ENCODE data around the gene AQP12A.
"Not testable (repeated sequence)": the region's sequence is repeated elsewhere in the genome, so short reads cannot be mapped to it uniquely, and the experiment has no call there.

The AQP12A gene, protein sequence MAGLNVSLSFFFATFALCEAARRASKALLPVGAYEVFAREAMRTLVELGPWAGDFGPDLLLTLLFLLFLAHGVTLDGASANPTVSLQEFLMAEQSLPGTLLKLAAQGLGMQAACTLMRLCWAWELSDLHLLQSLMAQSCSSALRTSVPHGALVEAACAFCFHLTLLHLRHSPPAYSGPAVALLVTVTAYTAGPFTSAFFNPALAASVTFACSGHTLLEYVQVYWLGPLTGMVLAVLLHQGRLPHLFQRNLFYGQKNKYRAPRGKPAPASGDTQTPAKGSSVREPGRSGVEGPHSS

DNA sequence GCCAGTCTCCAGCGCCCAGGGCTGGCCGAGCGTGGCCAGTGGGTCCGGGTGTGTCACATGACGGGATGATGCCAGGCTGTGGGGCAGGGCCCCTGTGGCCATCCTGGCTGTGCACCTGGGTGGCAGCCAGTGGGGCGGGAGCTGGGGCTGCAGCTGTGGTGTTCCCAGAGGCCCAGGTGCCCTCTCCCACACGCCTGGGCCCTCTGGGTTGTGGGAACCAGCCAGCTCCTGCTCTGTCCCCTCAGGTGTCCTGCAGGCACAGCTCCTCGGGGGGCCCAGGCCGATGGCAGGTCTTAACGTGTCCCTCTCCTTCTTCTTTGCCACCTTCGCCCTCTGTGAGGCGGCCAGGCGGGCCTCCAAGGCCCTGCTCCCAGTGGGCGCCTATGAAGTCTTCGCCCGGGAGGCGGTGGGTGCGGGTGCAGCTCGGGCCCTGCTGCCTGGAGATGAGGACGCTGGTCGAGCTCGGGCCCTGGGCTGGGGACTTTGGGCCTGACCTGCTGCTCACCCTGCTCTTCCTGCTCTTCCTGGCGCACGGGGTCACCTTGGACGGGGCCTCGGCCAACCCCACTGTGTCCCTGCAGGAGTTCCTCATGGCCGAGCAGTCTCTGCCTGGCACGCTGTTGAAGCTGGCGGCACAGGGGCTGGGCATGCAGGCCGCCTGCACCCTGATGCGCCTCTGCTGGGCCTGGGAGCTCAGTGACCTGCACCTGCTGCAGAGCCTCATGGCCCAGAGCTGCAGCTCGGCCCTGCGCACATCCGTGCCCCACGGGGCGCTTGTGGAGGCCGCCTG is at the start of gene AQP12A:
AQP12A (plus strand) TSS at position 236 of the 790 bp plus-strand sequence; CDS start at position 284, 48 bp downstream.
- not testable (repeated sequence) for TF ChIP-seq GATA2, GATA3 (IDR thresholded peaks at IDR 0.05; ENCODE audit: low read depth, low read length)

DNA sequence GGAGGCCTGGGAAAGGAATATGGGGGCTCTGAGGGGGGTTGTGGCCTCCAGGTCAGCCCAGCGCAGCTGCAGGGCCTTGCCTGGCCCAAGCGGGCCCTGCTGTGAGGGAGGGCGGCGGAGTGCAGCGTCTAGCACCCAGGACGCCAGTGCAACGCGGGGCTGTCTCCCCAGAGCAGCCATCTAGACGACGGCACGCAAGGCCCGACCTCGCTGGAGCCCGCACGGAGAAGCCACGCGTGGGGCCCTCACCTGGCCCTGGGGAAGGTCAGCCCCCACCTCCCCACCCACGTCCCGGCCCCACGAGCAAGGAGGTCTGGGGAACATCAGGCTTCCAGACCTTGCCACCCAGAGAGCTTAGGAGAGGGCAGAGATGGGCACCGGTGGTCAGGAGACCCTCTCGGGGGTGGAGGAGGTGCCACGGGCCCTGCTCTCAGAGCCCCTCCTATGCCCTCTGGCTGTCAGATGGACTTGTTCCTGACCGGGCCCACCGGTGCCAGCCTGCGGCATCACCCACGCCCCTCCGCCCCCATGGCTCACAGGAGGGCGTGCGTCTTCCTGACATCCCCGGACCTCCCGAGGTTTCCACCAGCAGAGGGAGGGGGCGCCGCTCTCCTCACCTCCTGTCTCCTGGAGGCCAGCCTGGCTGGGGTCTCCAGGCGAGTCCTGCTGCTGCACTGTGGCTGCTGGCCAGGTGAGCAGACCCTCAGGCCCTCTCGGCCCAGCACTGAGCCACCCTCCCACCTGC is 49.4 kb upstream of the AQP12A start:
- TF ChIP-seq GATA2 (IDR thresholded peaks at IDR 0.05; ENCODE audit: low read depth, low read length) (no peak), GATA3 (IDR thresholded peaks at IDR 0.05; ENCODE audit: low read depth, low read length) (no peak)

DNA sequence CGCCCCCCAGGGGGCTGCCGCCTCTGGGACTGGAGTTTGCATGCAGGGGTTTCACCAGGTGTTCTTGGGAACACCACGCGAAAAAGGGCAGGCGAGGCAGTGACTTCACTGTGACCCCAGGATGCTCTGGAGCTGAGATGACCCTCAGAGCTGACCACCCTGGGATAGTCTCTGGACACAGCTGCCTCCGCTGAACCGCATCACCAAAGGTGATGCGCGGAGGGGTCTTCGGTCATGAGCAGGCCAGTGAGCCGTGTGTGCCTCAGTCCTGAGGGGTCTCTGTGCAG is 48.9 kb upstream of the AQP12A start:
- TF ChIP-seq GATA3 (IDR thresholded peaks at IDR 0.05; ENCODE audit: low read depth, low read length), result no peak
- no peak for TF ChIP-seq GATA2 (IDR thresholded peaks at IDR 0.05; ENCODE audit: low read depth, low read length)

DNA sequence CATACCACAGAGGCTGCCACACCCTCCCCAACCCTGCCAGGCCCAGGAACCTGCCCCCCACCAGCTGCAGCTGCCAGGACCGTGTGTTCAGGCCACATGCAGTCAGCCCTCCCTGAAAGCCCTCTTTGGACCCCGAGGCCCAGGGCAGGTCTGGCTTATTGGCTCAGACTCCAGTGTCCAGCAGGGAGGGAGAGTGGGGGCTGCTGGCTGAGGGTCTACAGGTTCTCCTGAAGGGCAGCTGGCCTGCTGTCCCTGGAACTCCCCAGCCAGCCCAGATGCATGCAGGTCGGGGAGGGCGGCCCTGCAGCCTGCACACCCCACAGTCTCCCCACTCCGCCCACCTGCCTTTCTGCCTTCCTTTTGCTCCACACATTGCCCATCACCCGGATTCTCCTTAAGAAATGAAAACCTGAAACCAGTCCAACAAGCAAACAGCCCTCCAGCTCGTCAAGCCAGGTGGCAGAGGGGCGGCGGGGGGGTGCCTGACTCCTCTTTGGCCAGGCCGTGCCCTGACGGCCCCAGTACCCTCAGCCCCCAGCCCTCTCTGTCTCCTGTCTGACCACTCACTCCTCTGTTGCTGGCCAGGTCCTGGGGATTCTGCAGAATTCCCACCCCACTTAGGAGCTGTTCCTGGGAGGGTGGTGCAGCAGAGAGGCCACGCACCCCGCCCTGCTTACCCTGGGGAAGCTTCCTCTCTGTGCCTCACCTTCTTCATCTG is 48.4 kb upstream of the AQP12A start:
- TF ChIP-seq GATA3 (IDR thresholded peaks at IDR 0.05; ENCODE audit: low read depth, low read length) (no peak), GATA2 (IDR thresholded peaks at IDR 0.05; ENCODE audit: low read depth, low read length) (no peak)

DNA sequence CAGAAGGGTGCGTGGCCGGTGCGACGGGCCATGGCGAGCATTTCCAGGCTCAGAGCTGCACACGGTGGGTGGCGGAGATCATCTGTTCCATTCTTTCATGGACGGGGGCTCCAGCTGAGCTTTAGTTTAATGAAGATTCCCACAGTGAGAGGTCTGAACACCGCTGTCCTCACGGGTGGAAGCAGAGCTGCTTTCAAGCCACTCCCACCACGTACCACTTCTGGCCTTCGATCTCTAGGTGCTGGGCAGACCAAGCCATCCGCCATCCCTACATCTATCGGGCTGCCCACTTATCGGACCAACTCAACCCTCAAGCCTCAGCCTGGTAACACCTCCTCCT is 47.9 kb upstream of the AQP12A start:
- TF ChIP-seq GATA3 (IDR thresholded peaks at IDR 0.05; ENCODE audit: low read depth, low read length) (no peak), GATA2 (IDR thresholded peaks at IDR 0.05; ENCODE audit: low read depth, low read length) (no peak)

DNA sequence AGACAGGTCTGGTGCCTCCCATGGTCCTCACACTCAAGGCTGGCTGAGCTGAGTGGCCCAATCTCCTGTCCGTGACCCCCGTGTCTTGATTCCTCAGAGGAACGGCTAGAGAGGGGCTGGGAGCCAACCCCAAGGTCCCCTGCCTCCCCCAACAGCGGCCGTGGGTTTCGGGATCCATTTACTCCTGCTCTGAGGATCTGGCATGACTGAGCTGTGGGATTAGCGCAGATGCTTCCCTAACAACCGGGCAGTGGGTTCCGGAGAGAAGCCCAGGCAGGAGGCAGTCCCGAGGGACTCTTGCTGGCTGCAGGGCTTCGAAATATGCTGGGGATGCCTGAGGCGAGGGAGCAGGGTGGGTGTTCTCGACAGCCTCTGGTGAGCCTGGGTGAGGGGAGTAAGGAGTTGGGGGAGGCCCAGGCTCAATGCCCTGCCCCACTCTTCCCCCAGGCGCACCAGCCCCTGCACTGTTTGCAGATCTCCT is 47.5 kb upstream of the AQP12A start:
- no peak for TF ChIP-seq GATA3 (IDR thresholded peaks at IDR 0.05; ENCODE audit: low read depth, low read length)
- no peak for TF ChIP-seq GATA2 (IDR thresholded peaks at IDR 0.05; ENCODE audit: low read depth, low read length)

DNA sequence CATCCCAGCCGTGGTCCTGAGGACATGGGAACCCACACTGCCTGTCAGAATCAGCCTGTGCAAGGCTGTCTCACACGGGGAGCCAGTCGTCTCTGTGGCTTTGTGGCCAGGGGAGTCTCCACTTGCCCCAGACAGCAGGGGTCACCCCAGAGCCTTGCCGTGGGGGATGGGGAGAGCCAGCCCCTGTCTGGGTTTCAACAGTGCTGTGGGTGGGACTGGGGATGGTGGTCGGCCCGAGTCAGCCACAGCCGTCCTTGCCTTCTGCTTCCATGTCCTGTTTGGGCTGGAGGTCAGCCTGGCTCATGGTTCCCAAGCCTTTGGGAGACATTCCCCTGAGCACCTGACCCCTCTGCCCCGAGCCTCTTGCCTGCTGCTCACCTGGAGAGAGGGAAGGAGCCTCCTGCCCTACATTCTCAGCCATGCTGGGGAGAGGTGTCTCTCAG is 46.8 kb upstream of the AQP12A start:
- no peak for TF ChIP-seq GATA3 (IDR thresholded peaks at IDR 0.05; ENCODE audit: low read depth, low read length)
- no peak for TF ChIP-seq GATA2 (IDR thresholded peaks at IDR 0.05; ENCODE audit: low read depth, low read length)

DNA sequence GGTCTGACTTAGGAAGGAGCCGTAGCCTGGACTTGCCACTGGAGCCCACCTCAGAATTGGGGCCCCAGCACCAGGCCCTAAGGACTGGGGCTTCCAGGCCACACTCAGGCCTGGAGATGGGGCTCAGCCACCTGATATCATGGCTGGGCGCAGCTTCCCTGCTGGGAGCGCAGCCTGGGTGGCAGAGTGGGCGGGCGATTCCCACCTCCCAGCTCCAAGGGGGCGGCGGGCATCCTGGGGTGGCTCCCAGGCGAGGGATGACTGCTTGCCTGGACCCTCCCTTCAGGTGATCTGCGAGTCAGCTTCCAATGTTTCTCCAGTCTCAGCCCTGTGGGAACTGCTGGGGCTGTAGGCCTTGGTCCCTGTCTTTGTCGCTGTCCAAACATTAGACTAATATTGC is 46.3 kb upstream of the AQP12A start:
- TF ChIP-seq GATA3 (IDR thresholded peaks at IDR 0.05; ENCODE audit: low read depth, low read length) (no peak), GATA2 (IDR thresholded peaks at IDR 0.05; ENCODE audit: low read depth, low read length) (no peak)

DNA sequence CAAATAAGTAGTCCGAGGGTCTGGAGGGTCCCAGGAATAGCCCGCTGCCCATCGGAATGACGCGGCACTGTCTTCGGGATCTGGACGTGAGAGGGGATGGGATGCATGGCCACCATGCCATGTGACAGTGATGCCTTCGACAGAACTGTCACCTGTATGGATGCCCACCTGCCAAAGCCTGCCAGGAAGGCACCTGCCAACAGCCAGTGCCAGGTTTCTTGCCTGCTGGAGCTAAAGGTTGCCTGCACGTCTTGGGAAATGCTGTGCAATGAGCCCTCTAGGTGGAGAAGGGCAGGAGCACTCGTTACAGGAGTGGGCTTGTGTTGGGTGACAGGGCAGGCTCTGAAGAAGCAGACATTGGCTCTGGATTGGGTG is 45.9 kb upstream of the AQP12A start:
- TF ChIP-seq GATA2 (IDR thresholded peaks at IDR 0.05; ENCODE audit: low read depth, low read length) (no peak), GATA3 (IDR thresholded peaks at IDR 0.05; ENCODE audit: low read depth, low read length) (no peak)

DNA sequence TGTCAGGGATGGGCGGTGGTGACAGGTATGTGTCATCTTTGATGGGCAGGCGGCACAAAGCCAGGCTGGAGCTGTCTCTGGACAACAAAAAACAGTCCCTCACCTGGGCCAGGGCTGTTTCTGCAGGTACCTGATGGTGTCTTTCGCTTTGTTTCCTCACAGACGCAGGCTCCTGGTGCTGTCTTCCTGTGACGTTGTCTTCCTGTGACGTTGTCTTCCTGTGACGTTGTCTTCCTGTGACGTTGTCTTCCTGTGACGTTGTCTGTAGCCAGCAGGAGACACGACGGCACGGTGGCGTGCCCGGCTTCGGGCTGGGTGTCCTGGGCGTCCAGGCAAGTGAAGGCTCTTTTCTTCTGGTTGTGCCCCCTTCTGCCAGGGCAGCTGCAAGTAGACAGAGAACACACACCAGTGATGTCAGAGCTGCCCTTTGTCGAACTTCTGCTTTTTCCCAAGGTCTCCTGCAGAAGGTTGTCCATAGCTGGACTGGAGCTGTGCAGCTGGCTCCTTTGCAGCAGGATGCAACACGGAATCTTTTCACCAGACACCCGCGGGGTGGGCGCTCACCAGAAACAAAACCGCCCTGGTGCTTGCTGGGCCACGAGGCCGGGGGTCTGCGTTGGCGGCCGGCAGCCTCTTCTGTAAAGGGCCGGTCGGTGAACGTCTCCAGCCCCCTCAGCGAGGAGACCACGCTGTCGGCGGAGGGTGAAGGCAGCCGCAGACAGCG is 45.3 kb upstream of the AQP12A start:
- no peak for TF ChIP-seq GATA3 (IDR thresholded peaks at IDR 0.05; ENCODE audit: low read depth, low read length)
- TF ChIP-seq GATA2 (IDR thresholded peaks at IDR 0.05; ENCODE audit: low read depth, low read length), result no peak

DNA sequence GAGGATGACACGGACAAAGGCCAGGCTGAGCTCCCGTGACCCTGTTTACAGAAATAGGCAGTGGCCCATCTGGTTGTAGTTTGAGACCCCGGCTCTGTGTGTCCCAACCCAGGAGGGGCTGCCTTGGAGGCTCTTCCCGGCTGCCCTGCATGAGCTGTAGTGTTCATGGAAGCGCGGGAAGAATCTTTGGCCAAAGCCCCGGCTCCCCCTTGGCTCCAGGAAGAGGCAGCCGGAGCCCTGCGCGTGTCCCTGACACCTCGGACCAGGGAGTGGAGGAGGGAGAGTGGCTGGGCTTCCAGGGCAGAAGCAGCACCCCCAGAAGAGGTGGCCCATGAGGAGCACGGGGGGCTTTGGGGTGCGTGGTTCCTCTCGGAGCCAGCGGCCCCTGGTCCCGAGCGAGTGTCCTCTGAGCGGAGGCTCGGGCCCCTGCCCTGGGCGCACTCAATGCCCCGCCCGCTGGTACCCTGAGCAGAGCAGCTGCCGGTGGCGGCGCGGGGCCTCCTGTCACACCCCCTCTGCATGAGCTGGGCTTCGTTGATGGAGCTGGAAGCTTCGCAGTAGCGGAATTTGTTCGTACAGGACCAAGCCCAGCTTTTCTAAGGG is 44.7 kb upstream of the AQP12A start:
- TF ChIP-seq GATA2 (IDR thresholded peaks at IDR 0.05; ENCODE audit: low read depth, low read length) (no peak), GATA3 (IDR thresholded peaks at IDR 0.05; ENCODE audit: low read depth, low read length) (no peak)

DNA sequence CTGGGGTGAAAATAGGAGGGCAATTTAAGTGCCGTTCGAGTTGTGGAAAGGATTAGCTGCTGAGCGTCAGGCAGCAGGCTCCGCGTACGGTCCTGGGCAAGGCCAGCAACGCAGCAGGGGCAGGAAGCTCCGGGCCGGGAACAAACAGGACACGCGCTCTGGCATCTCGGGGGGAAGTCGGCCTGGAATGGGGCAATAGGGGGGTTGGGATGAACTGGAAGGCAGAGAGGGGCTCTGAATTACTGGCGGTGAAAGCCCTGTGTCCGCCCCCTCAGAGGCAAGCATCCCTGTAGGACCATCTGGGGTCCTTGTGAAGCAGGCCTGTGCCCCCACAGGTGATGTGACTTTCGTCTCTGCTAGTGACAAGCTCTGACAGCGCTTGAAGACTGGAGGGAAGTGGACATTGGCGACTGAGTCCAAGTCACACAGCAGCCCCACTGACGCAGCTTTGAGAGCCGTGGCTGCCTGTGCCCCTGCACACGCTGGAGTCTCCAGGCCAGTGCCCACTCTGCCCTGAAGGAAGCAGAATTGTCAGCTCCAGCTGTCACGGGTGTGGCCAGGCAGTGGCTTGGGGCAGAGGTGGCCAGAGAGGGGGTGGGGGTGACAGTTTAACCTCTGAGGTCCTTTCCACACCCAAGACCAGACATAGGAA is 44.0 kb upstream of the AQP12A start:
- no peak for TF ChIP-seq GATA3 (IDR thresholded peaks at IDR 0.05; ENCODE audit: low read depth, low read length)
- TF ChIP-seq GATA2 (IDR thresholded peaks at IDR 0.05; ENCODE audit: low read depth, low read length), result no peak
